NCI-H1694 treated with DMSO at 0.1 percent for 48 hours (cell line): ENCODE results near the gene ATP8A2.
"Not testable (repeated sequence)": the region's sequence is repeated elsewhere in the genome, so short reads cannot be mapped to it uniquely, and the experiment has no call there.

Experiments used
- DNase-seq: peaks from one replicate; lab custom pipeline; 2025; lab: John Stamatoyannopoulos, UW

ATP8A2 gene

DNA sequence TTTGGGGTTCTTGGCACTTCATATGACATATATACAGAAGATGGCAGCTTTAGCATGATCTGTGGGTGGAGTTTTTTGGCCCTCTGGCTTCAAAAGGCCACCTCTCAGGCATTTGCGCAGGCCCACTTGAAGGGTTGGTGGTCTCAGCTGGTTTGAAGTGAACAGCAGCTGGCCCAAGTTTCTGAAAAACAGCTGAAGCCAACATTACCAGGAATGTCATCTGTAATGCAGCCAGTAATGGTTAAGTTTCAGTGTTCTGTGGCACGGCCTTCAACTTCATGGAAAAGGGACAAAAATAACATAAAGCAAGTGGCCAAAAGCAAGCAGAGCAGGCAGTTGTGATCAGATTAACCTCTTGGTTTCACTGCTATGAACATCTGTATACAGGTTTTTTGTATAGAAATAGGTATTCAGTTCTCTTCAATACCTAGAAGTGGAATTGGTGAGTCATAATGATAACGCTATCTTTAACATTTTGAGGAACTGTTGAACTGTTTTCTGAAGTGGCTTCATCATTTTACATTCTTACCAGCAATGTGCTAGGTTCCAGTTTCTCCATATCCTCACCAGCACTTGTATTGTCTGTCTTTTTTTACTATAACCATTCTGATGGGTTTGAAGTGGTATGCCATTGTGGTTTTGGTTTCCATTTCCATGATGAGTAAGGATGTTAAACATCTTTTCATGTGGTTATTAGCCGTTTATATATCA lies 434.6 kb downstream of the ATP8A2 start:
- DNase-seq = no peak

DNA sequence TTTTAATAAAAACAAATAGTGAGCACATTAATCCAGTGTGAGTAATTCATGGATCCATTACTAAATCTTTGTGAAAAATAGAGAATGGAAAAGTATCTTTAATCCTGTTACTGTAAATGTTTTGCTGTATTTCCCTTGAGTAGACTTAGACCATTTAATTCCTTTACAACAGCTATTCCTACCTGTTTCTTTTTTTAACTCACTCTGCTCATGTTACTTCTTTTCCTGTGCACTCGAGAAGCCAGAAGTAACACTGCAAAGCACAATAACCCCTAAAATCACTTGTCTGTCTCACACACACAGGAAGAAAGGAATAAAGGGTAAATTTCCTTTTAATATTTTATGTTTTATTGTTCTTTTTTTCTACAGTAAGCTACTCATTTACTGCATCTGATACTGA lies 435.8 kb downstream of the ATP8A2 start:
- no peak for DNase-seq

DNA sequence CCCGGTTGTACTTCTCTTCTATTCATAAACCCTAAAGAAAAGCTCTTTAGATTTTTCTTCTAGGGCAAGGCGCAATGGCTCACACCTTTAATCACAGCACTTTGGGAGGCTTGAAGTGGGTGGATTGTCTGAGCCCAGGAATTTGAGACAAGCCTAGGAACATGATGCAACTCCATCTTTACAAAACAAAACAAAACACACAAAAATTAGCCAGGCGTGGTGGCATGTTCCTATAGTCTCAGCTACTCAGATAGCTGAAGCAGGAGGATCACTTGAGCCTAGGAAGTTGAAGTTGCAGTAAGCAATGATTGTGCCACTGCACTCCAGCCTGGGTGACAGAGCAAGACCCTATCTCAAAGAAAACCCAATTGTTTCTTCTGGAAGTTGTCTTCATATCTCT lies 439.7 kb downstream of the ATP8A2 start:
- no peak for DNase-seq

DNA sequence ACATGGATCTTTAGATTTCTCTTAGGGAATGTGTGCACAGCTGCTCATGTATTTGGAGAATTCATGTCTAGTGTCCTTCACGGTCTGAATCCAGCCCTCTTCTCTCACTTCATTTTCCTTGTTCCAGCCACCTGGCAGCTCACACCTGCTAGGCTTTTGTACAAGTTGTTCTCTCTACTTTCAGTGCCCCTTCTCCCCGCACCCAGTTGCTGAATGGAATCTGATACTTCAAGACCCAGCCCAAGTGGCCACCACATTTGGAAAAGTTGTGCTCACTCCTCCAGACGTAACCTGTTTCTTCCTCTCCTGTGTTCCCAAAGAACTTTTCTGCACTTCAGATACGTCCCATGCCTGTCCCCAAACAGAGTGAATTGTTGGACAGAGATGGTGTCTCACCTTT lies 444.5 kb downstream of the ATP8A2 start:
- DNase-seq = no peak

DNA sequence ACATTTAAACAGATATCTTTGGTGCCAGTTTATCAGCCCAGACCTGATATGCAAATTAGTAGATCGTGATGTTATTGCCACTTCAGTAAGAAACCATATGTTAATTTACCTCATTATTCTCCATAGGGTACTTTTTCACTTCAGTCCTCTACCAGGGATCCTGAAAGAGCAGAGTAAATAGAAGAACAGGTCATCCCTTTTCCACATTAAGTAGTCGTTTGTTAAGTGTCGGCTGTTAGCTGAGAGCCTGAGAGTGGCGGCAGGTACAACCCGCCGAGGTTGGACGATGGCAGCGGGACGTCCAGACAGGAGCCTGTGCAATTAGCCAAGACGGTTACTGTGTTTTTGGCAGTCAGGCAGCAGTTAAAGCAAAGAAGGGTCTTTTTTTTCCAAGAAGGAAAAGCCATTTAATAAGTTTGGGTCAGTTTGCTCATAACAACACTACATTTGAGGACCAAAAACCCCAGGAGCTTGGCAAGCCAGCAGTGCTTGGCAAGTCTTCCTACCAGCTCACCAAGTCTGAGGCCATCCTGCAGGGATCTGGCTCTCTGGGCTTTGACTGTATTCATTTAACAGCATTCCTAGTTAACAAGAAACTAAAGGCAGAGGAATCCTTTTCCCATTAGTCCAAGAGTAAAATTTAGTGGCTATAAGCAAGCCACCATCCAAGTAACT lies 448.2 kb downstream of the ATP8A2 start:
- DNase-seq = no peak

DNA sequence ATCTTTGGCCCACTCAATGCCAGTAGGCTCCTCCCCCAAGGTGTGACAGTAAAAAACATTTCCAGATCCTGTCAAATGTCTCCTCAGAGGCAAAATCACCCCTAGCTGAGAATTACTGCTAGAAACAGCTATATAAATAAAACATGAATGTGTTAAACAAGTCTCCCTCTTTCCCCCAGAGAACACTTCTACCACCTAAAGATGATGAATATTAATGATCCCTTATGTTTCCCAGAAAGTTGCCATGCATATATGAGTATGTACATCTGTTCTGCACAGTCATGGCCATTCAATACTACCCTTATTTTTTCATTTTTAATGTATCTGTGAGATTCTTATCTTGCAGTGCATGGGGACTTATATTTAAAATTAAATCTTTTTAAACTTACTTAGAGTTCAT lies 450.0 kb downstream of the ATP8A2 start:
- no peak for DNase-seq

DNA sequence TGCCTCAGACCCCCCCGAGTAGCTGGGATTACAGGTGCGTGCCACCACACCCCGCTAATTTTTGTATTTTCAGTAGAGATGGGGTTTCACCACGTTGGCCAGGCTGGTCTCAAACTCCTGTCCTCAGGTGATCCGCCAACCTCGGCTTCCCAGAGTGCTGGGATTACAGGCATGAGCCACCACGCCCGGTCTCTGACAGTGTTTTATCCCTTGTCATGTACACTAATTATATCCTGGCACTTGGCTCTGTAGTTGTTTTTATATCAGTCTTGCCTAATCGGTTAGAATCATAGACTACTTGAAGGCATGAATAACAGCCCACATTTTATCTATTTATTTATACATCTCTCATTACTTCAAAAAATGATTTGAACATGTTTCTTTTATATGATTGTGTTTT lies 455.4 kb downstream of the ATP8A2 start:
- DNase-seq = not testable (repeated sequence)

DNA sequence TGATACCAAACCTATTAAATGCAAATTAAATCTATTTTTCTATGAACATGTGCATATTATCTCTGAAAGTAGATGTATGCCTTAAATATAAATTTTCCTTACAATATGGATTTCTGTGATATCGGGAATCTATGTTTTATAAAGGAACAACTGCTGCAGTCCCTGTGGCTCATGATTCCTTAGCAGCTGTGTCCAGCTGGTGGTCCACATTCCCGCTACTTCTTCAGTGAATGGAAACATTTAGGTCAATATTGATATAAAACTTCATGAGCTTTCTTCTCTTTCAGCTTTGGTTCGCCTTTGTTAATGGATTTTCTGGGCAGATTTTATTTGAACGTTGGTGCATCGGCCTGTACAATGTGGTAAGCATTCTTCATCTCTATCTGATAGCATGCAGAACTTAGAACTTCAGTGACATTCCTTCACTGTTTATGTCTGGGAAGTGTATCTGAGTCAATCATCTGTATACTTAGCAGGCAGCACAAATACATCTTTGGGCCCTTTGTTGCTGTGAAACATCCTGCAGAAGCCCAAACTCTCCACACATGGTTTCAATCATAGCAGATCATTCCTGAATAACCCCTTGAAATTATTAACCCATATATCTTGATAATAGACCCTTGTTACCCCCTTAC lies 456.2 kb downstream of the ATP8A2 start:
- no peak for DNase-seq

DNA sequence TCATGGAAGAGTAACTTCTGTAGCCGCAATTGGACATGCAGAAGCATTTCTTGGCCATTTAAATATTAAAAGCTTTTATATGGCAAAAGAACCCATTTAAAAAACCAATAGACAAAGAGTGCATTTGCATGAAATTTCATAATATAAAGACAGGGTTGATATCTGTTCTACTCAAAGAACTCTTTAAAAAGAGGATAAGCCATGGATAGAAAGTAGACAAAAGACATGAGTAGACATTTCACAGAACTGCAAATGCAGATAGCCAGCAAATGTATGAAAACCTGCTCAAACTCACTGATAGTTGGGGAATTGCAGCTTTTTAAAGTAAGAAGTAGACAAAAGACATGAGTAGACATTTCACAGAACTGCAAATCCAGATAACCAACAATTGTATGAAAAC lies 462.0 kb downstream of the ATP8A2 start:
- DNase-seq = no peak

DNA sequence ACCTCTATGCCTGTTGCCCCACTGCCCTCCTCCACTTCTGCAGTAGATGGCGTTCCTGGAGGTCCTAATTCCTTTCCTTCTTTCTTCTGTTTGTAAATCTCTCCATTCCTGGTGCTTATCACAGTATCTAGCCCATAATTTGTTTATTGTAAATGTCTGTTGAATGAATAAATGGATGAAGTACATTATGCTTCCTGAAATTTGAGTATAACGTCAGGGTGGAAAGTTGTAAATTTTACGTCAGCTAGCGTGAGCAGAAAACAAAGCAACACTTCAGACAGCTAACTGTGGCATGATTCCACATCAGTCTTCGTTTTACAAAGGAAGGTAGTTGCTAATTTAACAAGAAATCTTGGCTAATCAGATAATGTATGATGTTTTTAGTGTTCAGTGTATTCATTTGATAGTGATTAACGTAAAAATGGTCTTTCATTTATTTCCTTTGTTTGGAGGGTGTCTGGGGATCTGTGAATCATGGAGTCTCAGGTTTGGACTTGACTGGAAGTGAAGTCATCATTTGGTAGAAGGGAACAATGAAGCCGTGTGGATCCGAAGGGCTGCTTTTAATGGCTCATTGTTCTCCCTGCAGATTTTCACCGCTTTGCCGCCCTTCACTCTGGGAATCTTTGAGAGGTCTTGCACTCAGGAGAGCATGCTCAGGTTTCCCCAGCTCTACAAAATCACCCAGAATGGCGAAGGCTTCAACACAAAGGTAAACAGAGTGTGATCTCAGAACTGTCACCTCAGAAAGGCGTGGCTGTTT lies 465.0 kb downstream of the ATP8A2 start:
- no peak for DNase-seq

DNA sequence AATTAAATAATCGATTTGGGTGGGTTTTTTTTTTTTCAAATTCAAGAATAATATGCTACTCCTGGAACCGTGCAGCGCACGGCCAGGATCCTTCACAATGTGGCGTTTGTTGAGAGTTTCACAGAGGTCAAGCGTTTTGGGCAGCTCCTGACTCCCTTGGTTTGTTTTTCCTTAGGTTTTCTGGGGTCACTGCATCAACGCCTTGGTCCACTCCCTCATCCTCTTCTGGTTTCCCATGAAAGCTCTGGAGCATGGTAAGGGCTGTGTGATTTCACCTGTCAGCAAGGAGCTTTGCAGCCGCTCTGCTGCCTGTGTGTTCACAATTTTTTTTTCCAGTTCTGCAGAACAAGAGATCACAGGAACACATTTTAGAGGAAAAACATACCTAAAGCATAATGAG lies 467.6 kb downstream of the ATP8A2 start:
- no peak for DNase-seq

DNA sequence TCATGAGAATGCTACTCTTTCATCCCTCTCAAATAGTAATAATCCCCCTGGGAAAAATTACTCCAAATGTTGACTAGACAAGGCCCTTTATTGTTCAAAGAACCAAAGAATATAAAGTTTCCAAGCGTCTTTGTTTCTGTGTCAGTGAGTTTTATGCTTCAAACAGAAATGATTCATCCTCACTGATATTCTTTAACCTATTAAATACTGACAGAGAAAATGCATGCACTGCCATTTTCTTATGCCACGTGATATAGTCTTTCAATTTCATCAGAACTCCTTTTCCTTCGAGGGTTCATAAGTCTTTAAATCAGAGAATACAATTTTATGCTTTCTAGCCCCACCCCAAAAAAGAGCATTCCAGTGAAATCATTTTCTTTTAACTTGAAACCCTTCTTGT lies 468.5 kb downstream of the ATP8A2 start:
- no peak for DNase-seq

DNA sequence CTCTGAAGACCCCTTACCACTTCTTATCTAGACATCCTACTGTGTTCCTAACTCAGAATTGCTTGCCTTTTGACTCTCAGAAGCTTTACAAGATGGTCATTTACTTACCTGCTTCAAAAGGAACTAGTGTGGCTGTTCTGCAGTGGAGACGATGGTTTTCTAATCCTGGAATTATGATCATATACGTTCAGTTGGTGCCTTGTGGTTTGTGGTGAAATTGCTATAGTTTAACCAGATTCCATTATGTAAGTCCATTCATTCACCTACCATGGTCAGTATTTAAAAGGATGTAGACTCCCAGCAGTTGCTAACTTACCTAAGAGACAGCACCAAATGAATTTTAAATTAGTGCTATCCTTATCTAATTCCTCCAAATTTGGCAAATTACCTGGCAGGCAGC lies 469.2 kb downstream of the ATP8A2 start:
- no peak for DNase-seq

DNA sequence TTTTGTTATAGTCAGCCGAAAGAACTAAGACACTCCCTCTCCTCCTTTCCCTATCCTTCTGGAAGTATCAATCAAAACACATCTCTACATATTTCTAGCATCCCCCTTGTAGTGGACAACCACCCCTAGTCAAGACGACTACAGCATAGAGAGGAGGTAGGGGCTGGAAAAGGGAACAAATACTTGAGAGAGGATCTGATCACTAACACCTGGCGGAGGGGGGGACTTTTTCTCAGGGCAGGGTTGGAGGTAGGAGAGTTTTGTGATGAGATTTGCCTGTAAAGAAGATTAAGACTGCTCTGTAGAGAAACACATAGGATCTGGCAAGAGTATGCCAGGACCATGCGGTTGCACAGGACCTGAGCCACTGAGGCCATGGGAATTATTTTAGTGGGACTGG lies 471.9 kb downstream of the ATP8A2 start:
- DNase-seq = no peak

DNA sequence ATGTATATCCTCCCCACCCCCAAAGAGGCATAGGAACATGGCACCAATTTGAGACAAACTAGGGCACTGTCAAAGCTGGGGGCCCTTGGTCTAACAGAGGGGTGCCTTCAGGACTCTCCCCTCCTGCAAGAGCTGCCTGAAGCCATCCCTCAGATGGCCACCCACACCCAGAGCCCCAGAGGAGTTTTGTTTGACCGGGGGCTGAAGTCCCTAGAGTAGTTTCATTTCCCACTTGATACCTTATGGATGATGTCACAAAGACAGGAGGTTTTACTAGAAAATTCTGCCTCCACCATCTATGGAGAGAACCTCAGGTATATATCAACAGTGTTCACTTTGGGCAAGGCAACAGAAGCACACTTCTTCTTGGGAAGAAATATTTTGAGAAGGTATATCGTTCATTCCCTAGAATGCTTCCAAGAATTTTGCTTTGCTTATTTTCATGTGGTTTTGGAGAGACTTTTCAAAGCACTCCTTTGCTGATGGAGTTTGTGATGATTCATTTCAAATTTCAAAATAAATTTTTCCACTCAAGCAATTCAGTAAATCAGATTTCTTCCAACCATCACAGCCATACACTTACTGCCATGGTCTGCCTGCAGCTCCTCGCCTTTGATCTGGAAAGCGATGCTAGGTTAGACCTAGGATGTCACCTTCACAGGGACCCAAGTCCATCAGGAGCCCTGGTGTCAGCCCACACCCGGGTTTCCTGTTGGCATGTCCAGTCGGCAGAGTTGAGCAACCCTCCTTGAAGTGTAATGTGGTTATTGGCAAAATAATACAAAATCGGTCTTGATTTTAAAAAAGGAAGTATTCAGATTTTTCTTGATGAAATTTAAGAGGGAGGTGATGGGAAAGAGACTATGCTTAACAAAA lies 473.0 kb downstream of the ATP8A2 start:
- DNase-seq = no peak

DNA sequence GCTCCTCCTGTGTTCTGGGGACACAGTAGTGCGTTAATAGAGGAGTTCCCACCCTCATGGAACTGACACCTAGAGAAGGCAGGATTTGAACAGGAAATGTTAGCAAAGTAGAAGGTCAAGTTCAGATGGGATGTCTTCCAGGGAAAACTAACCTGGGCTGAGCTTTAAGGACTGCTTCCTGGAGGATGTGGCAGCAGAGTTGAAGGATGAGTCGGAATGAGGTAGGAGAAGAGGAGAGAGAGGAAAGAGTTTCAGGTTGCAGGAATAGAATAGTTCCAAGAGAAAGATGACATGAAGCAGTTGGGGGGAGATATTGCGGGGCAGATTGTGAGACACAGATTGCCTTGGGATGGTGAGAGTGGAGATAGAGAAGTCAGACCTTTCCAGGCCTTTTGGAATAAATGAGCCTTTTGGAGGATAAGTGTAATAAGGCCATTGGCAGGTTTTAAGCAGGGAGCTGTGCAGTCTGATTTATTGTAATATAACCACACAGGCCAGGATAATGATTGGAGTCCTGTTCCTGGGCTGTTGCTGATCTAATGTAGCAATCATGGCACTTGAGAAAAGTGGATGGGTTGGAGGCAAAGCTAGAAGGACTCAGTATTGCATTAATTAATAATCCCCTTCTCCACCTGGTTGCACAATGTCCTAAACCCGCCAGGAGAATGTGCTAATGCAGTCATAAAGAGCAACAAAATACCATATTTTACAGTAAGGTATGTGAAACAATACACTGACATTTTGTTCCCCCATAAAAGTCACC lies 474.6 kb downstream of the ATP8A2 start:
- DNase-seq = no peak

DNA sequence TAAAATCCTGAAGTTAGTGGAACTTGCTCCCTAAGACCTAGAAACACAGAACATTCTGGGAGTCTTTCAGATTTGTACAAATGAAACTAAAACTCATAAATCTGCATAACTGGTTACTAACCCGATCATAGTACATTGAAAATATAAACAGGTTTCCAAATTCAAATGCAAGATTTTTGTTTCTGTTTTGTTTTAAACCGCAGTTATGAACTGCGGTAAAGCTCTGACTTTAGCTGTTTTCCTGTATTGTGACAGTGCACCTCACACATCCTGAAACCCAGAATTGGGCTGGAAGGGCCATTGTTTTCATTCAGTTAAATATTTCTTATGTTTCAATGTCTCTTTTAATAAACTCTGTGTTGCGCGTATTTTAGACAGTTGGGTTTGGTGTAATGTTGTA lies 475.4 kb downstream of the ATP8A2 start:
- no peak for DNase-seq

DNA sequence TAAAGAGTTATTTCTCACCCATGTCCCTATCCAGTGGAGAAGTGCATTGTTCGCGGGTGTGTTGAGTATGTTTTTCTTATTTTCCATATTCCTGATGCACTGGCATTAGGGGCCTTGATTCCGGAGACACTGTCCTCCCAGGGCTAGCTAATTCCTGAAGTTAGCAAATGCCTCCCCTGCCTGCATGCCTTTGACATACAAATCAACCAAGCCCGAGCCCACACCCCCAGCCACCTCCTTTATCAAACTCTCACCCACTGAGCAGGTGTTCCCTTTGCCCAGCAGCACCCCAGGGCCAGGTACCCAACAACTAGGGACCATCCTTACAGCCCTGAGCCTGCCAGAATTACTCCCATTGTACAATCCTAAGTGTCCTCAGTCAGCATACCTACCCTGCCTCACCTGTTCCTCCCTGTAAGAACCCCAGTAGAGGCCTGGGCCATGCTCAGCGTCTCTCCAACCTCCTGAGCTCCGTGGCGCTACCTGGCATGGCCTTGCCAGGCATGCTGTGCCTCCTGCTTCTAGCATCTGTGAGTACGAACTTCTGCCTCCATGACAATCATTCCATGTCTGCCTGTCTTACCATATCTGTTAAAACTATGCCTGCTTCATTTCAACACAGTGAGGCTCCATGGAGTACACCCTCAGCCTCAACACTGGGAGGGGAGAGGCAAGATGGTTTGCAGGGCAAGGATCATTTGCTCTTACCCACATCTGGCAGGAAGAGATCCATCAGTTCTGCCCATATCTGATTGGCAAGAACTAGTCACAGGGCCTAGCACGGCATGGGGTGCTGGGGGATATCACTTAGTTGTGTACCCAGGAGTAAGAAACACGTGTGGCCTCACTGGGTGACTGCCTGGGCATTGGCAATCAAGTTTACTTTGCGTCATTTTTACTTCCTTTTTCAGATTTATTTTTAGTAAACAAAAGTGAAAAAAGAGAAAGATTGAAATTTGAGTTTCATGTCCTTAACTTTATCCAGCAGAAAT lies 476.2 kb downstream of the ATP8A2 start:
- DNase-seq = no peak

DNA sequence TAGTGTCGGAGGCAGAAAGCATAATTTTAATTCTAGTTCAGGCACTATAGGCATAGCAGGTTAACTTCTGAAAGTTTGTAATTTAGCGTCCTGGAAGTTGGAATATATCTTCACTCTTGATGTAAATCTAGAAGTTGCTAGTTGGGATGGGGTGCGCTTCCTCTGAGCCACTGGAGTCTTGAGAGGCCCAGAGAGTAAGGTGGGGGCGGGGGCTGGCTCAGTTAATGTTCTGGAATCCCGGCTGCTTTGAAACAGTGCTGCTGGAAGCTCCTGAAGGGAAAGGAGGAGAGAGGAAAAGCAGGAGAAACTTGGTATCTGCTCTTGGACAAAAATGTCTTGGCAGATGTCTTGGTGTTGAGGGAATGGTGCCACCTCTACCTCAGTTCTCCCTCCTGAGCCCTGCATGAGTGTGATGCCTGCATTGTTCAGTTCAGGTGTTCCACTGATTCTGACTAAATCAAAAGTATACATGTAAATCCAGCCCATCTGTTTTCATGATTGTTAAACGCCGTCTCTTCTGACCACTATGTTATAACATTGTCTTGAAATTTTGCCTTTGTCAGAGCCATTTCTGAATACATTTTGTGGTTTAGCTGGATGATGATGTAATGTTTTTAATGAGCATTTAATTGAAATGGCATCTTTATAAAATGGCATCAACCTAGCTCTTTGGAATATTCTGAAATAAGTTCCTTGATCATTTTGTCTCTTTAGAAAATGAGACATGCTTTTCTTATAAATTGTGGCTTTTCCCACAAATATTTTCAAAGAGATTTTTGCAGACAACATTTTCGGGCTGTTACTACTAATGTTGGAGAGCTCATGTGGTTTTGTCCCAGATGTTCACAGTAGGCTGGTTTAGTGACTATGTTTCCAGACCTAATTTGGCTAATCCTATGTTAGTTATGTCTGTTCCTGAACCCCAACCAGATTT lies 477.3 kb downstream of the ATP8A2 start:
- no peak for DNase-seq
